Omental fat pad (tissue), 4 donors: ENCODE data around the gene CEBPZ. TPM values are rescaled to one million over a fixed set of nuclear protein-coding genes. Genes with fewer than 3 reads are reported as not detected.

Experiments
- ATAC-seq: fragments of 150-250 bp; one replicate; pipeline ENCODE4 v1.9.1; 2016; ENCODE audit warnings: mild to moderate bottlenecking, moderate library complexity; ENCODE audit not compliant: low FRiP score
- DNase-seq: peaks from one replicate; pipeline ENCODE4 v3.0.0-alpha.2; 2019; ENCODE audit warnings: low spot score
- CTCF ChIP-seq, 3 donors: fragments of 450-650 bp; IDR thresholded peaks; one replicate each; pipeline ENCODE4 v1.5.1; 2016 to 2017; ENCODE audit warnings: antibody characterized with exemption in 3 of 3, mild to moderate bottlenecking in 3 of 3, moderate library complexity in 2 of 3
- total RNA-seq, 4 donors: library from RNA; depleted of rRNA; stranded (reverse); fragments of >200 nt; gene quantifications; one replicate each; pipeline ENCODE4 v1.1.0, GENCODE V29; 2016

CEBPZ gene
- total RNA-seq, 4 donors from 2014 or later = 30.6 to 67.3 (median 40.9) TPM

GRCh38 chr2:37180640-37181039 is 50.8 kb downstream of the CEBPZ start:
- DNase-seq = no peak
- ATAC-seq = no peak
- no peak for TF ChIP-seq CTCF (IDR thresholded peaks at IDR 0.05)

DNA sequence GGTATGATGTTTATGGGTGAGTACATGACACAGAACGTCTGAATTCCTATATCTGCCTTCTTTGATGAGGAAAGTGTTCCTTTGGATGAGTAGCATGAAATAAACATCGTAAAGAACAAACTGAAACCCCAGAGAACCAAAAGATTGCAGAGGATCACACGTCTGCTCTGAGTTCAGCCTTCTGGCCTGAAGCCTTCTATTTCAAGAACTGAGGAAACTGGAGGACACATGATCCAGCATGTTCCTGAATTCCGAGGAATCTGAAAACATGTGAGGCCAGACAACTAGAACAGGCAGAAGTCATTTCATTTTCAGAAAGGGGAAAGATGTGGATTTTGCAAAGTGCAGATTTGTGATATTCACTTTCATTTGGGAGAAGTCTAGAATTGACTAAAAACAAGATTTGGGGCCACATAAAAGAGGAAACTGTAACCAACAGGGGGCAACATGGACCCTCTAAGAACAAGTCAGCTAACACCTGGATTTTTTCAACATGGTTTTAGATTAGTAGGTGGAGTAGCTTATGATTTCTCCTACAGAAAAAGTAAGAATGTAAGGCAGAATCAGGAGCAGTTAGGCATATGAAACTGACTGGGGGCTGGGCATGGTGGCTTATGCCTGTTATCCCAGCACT is 51.3 kb downstream of the CEBPZ start:
- no peak for TF ChIP-seq CTCF (IDR thresholded peaks at IDR 0.05)
- no peak for DNase-seq
- no peak for ATAC-seq

- TF ChIP-seq CTCF (IDR thresholded peaks at IDR 0.05) = no peak
- DNase-seq (no peak), ATAC-seq (no peak)
Measured at GRCh38 chr2:37173741-37174140, 57.7 kb downstream of the CEBPZ start.

DNA sequence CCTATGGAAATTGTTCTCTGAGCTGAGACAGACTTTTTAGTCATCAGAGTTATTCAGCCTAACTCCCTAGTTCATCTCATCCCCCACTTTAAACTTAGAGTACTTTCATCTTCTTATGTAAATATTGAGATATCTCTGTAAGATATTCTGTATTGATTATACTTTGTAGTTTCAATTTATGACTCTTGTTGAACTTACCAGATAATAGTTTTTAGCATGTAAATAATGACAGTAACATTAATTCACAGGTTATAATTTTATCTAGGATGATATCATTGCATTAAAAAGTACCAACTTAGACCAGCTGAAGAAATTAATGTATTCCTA is 59.8 kb downstream of the CEBPZ start:
- DNase-seq (no peak), ATAC-seq (no peak)
- no peak for TF ChIP-seq CTCF (IDR thresholded peaks at IDR 0.05)

GRCh38 chr2:37168217-37168981 is 63.0 kb downstream of the CEBPZ start:
- no peak for ATAC-seq
- DNase-seq = no peak
- peak in 1 of 3 donors; percentile 22 for TF ChIP-seq CTCF (IDR thresholded peaks at IDR 0.05)

DNA sequence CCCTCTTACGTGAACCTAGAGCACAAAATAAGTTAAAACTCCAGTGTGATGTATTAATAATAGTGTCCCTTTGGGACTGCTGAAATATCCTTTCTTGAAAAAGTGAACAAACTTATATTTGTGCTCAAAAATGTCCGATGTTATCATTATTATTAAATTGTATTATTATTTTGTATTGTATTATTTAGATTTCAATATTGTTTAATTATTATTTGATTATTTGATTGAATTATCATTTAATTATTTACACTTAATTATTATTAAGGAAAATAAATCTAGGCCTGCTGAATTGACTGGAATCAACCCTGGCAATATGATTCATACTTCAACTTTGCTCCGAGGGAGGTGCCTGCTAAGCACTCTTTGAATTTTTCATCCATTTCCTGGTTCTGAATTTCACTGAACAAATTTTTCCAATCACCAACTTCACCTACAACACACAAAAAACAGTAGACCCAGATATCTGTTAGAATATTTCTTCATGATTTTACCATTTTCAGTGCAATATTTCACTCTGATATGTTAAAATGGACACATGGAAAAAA is 63.7 kb downstream of the CEBPZ start:
- ATAC-seq = no peak
- DNase-seq = no peak
- no peak for TF ChIP-seq CTCF (IDR thresholded peaks at IDR 0.05)

DNA sequence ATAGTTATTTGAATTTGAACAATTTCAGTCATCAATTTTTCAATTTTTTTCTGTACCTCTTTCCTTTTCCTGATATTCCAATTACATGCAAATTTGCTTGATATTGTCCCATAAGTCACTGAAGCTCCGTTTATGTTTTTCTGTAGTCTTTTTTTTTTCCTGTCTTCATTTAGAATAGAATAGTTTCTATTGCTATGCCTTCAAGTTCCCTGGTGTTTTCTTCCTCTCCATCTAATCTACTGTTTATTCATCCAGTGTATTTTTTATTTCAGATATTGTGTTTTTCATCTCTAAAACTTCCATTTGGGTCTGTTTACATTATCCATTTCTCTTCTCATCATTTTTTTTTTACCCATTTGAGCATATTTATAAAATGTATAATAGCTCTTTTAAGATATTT is 66.6 kb downstream of the CEBPZ start:
- no peak for DNase-seq
- TF ChIP-seq CTCF (IDR thresholded peaks at IDR 0.05) = no peak

More for the DNA sequence above, 66.6 kb downstream of the CEBPZ start:
- ATAC-seq = no peak
